HG02840 (cell line): ENCODE results near the gene INO80.

Experiments used
- ATAC-seq: cut with Tn5 transposase; IDR thresholded peaks from one replicate; pipeline ENCODE4 v1.9.1; 2021; ENCODE audit warnings: mild to moderate bottlenecking, moderate library complexity, moderate number of reproducible peaks; ENCODE audit not compliant: unreplicated experiment, low FRiP score

Gene INO80

DNA sequence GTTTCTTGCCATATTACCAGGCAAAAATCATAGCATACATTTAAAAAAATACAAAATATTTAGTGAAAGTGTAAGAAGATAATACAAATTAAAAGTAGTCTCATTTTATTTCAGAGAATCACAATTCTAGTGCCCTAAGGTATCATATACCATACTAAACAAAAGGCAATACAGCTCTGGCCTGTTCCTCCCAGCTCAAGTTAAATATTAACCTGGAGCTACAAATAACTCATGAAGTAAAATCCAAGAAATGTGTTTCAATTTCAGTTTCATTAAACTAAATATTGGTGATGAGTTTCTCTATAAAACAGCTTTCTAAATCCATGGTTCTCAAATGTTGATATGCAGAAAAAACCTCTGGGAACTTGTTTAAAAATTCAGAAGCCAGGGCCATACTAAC, 67.7 kb downstream of the INO80 start:
- no peak for ATAC-seq

DNA sequence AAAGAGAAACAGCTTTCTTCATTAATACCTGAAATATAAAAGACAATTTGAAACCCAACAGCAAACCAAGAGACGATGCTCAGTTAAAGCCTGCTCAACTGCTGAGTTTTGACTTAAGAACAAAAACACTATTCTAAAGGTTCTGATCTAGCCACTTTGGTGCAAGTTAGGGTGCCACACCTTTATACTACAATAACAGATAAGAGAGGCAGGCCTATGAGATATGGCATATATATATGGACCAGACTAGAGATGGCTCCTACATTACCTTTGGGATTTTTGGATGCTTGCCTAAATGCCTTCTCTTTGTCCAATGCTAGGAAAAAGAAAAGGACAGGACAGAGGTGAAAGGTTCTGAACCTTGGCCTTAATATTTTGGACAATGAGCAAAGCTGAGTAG, 68.6 kb downstream of the INO80 start:
- no peak for ATAC-seq

DNA sequence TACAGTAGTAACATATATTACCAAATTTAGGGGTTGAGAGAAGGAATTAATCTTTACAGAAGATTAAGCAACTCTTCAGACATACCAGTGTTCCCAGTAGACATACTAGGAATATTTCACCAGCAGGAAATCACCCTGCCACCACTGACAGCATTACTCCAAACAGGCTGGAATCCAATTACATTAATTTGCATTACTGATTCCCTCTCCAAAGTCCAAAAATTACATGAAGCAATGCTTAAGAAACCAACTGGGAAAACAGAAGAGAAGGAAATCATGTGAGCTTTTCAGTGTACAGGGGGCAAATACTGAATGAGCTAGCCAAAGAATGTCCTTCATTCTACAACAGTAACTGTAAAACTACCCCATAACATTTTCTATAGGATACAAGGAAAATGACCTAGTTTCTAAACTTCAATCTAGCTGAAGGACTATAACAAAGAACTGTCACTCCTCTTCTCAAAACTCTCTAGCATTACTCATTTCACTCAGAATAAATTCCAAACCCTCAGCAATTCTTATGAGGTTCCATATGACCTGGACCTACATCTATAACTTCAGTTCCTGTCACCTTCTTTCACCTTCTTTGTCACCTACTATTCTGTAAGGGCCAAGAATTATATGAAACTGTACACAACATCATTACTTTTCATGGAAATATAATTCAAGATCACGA, 72.7 kb downstream of the INO80 start:
- no peak for ATAC-seq

DNA sequence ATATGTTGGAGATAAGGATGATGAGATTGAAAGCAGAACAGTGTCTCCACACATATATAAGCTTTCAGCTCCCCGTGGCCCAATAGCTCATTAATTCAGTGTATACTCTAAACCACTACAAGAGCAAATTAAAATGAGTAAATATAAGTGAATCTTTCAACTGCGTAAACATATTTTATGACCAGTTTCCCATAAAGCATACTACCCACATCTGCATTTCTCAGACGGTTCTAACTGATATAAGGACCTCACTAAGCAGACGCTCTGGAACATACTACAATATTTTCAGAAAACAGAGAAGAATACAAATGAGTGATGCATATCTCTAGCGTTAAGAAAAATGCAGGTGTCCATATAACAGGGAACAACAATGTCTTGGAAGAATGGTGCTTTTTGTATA, 73.2 kb downstream of the INO80 start:
- ATAC-seq, result no peak

DNA sequence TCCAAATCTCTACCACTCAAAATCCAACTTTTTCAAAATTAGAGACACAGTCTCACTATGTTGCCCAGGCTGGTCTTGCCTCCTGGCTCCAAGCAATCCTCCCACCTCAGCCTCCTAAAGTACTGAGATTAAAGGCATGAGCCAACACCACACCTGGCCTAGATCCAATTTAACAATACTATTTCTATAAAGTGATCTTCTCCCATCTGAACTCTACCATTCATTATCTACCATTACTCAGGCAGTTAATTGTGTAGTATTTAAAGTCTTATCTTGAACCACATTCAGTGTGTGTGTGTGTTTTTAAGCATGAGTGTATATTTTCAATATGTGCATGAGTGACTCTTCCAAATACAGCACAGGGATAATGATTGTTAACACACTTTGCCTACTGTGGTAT, 77.0 kb downstream of the INO80 start:
- ATAC-seq, result no peak

DNA sequence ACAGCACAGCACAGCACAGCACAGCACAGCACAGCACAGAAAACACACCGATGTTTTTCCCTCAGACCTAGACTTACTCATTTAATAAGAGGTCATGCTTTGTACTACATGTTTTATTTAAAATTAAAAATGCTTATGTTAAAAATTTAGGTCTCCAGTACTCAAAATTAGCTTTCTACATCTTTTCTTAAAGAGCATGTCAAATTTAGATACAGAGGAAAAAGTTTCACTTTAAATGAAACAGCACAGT, 84.1 kb downstream of the INO80 start:
- no peak for ATAC-seq

DNA sequence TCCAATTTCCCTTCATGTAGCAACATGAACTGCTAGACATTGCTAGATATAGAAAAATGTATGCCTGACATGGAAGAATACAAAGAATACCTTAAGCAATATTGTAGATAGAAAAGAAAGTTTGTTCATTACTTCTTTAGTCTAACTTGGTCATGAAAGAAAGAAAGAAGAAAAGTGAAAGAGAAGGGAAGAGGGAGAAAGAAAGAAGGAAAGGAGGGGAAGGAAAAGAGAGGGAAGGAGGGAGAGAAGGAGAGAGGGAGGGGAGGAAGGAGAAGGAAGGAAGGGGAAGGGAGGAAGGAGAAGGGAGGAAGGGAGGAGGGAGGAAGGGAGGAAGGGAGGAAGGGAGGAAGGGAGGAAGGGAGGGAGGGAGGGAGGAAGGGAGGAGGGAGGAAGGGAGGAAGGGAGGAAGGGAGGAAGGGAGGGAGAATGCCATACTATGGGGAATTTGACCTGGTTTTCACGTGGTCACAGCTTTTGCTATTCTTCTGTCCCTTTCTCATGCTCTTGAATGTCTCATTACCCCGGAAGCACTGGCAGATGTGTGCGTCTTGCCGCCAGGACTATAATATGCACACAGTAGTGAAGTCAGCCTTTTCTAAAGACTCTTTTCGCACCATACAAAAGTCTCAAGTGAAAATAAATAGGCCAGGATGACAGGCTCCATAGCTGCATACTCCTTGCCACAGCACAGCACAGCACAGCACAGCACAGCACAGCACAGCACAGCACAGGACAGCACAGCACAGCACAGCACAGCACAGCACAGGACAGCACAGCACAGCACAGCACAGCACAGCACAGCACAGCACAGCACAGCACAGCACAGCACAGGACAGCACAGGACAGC, 84.6 kb downstream of the INO80 start:
- ATAC-seq, result no peak

DNA sequence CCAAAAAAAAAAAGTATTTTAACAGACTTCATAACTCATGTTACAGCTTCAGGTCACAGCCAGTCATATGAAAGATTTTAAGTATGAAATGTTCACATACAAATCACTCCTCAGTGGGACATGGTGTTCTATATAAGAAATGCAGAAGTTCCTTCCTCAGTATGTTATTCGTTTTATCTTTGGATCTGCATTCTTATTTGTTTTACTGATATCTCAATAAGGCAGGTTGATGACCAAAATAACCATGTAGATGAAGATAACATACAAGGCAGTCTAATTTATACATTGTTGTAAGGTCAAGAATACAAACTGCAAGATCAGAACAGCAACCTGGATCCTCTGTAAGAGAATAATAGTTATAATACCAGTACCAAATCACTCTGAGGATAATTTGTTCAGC, 87.2 kb downstream of the INO80 start:
- ATAC-seq, result no peak

DNA sequence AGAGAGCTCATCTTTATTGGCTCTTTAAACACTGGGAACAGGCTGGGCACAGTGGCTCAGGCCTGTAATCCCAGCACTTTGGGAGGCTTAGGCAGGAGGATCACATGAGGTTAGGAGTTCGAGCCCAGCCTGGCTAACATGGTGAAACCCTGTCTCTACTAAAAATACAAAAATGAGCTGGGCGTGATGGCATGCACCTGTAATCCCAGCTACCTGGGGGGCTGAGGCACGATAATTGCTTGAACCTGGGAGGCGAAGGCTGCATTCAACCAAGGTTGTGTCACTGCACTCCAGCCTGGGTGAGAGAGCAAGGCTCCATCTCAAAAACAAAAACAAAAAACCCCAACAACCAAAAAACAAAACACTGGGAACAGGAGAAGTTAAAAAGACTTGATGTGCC, 90.7 kb downstream of the INO80 start:
- ATAC-seq, result no peak

DNA sequence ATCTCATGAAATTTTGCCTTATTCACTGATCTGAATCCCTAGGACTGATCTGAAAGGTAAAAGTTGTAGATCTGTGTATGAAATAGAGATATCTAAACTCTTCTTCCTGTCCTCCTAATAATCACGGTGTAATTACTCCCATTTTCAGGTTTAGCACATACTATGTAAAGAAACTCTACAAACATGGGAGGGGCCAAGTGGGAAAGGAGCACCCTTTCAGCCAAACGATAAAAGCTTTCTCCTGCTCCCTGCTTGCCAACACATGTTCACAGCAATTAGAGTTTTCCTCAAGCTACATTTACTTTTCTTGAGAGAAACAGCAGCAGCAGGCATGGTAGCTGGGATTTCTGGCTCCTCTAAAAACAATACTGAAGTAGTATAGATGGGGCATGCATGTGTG, 91.2 kb downstream of the INO80 start:
- no peak for ATAC-seq

DNA sequence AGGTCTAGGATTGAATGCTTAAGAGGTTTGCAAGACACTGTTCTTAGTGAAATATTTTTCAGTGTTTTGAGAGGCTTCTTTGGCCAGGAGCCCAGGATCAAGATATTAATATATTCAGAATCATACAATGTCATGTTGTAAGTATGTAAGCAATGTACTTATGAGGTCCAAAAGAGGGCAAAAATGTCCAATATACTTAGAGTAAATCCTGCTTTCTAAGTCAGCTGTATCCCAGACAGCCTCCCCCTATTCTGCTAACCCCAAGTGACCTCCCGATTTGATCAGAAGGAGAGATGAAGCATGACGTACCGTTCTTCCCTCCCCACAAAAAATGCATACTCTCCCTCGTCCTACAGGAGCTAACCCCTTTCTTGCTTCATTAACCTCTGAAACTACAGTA, 91.9 kb downstream of the INO80 start:
- no peak for ATAC-seq

DNA sequence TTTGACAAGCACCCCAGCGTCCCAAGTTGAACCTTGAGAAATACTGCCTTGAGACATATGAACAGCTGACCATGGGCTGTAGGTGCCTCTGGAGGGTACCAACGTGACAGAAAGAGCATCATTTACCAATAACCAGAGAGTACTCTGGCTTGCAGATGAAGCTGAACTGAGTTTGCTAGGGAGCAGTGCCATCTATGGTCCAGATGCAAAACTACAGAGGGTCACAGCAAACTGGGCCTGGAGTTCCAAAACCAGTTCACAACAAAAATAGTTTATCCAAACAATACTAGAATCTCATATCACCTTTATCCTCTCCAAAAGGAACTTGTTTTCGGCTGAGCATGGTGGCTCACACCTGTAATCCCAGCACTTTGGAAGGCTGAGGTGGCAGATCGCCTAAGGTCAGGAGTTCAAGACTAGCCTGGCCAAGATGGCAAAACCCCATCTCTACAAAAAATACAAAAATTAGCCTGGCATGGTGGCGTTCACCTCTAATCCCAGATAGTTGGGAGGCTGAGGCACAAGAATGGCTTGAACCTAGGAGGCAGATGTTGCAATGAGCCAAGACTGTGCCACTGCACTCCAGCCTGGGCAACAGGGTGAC, 93.5 kb downstream of the INO80 start:
- ATAC-seq, result no peak

DNA sequence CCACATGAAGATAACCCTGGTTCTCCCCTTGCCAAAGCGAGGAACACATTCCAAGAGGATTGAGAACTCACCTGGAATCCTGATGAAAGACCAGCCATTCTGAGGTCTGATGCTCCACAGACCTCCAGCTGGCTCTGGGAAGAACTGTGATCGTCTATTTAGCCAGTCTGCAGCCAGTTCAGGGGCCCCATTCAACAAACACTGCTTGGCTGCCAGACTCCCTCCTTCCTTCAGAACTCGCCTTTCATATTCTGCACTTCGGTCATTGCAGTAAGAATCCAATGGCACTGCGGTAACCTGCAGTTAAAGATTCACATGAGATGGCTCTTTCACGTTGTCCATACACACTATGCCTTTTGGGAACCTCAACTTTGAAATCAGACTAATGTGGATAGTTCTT, 95.3 kb downstream of the INO80 start:
- ATAC-seq, result no peak

DNA sequence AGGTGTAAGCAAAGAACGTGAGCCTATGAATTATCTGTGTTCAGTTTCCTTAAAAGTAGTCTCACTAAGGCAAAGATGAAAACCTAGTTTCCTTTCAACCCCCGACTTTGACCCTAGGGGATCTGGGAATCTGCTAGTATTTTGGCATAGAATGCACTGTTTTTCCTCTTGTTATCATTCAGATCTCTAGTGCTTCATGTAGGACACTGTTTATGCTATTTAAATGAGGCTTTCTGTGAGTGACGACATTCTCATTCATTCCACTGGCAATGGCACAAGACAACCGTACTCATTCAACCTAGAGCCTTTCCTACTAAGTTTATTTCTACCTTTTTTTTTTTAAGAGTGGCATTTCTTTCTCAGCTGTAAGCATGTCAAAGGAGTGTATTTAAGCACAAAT, 95.8 kb downstream of the INO80 start:
- ATAC-seq, result no peak

DNA sequence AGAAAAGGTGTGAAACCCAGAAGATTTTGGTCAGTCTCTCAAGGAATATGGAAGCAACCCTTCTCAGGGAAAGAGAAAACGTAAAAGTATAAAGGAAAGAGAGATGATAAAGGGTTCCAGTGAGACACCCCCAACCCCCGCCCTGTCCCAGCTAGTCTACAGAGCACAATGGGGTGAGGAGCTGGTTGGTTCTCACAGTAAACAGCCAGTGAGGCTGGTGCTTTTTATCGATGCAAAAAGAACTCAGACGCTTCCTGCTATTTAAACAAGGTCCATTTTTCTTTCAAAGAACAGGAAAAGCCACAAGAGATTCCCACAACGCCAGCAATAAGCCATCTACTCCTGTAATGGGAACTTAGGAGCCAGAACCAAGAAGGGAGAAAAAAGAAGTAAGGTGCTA, 96.9 kb downstream of the INO80 start:
- ATAC-seq, result no peak

DNA sequence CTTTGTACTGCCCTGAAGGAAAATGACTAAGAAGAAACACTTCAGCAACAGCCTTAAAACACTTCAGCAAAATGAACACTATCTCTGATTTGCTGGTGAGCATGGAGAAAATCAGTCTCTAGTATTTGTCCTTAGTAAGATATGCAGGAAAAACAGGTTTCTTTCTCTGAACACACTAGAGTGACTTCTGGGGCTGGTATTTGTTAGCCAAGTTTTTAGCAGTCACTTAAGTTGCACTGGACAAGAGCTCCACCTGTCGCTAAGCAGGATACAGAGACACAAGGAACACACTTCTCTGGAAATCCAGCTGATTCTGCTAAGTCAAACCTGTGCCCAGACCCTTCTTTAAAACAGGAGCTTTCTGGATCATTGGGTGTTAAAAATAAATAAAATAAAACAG, 97.5 kb downstream of the INO80 start:
- ATAC-seq, result no peak

DNA sequence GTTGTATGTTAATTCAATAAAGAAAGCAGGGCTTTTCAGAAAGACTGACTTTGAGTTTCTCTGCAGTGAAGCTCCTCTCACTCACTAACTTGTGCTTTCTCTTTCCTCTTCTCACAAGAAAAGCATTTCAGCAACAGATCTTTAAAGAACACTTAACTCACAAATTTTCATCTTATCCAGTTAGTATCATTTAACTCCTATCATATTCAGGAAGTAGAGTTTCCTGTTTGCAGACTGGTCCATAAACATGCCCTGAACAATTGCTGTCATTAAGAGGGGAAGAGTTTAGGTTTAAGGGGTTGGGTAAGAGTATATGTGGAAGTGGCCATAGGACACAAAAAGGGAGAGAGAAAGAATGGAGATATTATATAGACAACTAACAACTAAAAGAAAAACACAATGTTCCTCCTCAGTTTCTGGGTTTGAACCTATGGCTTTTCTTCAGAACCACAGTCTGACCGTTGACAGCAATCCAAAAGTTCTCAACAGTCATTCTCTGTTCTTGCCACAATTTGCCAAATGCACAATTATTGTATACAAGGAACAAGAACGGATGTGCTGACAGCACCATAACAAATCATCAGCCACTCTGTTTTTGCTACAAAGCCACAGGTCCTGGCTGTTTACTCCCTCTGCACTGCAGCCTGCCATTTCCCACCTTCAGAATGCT, 98.9 kb downstream of the INO80 start:
- ATAC-seq, result no peak

DNA sequence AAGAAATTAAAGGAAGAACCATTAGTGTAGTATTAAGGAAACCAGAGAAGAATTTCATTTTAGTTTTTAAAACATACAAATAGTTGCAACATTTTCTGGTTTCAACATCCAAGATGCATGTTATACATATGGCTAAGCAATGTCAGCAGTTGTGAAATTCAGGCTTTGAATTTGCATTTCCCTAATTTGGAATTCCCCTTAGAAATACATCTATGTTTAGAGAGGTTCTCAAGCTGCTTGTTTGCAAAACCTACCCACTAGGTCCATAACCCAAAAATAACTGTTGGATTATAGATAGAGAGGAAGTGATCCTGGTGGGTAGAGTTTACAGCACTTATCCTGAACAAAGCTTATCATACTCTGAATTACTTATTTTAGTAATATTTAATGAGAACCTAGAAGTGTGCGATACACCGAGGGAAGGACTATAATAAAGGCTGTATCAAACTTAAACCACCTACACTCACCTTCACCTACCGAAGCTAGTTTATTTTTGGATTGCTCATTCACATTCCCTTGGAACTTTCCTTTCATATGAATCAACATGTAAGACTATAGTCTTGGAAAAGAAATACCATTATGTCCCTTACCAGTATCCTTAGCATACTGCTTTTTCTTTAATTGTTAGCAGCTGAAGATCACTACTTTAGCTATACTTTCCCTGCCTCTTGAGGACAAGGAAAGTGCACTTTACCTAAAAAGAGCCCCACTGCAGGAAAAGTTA, 102.2 kb downstream of the INO80 start:
- ATAC-seq, result no peak

DNA sequence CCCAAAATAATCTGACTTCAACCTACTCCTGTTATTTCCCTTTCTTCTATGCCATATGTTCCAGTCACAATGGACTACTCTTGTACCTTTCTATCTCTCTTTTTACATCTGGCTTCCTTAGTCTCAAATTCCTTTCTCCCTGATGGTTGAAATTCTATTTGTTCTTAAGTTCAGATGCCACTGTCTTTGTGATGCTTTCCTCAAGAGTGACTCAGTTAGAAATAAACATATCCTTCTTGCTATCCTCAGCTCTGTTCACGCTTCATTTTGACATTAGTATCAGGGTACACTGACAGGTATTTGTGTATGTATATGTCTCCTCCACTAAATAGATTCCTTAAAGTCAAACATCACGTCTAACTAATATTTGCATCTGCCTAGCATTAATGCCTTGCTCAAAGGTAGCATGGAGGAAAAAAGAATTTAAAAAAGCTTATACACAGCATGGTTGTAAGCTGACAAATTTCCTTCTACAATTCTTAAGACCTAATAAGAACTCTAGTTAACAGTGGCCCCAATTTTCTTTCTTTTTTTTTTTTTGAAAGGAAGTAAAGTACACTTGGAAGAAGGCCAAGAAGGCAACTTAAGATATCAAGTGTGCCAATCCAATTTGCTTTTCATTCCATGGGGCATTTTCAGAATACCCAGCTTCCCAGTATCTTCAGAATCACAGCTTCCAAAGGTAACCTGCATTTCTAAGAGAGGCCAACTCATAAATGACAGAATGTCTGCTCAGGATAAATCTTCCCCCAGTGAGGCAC, 104.8 kb downstream of the INO80 start:
- no peak for ATAC-seq

DNA sequence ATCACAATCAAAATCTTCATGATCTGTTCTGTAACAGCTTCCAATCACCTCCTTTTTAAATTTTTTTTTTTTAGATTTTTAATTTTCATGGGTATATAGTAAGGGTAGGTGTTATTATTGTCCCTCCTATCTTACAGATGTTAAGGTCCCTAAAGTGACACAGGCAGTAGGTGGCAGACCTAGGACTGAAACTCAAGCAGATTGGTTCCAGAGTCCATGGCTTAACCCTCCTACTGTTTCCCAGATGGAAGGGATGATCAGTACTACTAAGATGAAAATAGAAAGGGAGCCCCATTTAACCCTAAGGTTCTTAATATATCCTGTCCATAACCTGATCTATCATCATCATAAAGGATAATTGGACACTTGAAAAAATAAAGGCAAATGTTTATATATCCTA, 105.7 kb downstream of the INO80 start:
- no peak for ATAC-seq
